Neural progenitor cell (in vitro differentiated cells): ENCODE data around the gene MIS18A. TPM values are rescaled to one million over a fixed set of nuclear protein-coding genes. Genes with fewer than 3 reads are reported as not detected.

Experiments used
- DNase-seq: peaks from one replicate; pipeline ENCODE4 v3.0.0-alpha.2; 2016; ENCODE audit warnings: low spot score
- H2AFZ ChIP-seq: fragments of 200-600 bp; sonication (generic); replicated peaks from 2 replicates; pipeline ENCODE4 v1.6.1; 2016; ENCODE audit warnings: antibody characterized with exemption
- H3F3A ChIP-seq: fragments of 200-600 bp; sonication (generic); 2 replicates; pipeline ENCODE4 v1.6.1; 2016; ENCODE audit warnings: antibody characterized with exemption, low read depth
- H3K27ac ChIP-seq: fragments of 200-600 bp; sonication (generic); 2 replicates; pipeline ENCODE4 v1.5.1; 2016; ENCODE audit warnings: mild to moderate bottlenecking
- H3K27me3 ChIP-seq: fragments of 200-600 bp; sonication (generic); 2 replicates; pipeline ENCODE4 v1.6.1; 2016; ENCODE audit warnings: mild to moderate bottlenecking, moderate library complexity
- H3K36me3 ChIP-seq: fragments of 200-600 bp; sonication (generic); 2 replicates; pipeline ENCODE4 v1.5.1; 2016
- H3K4me1 ChIP-seq: fragments of 200-600 bp; sonication (generic); 2 replicates; pipeline ENCODE4 v1.6.1; 2016; ENCODE audit warnings: mixed run types
- H3K4me2 ChIP-seq: fragments of 200-600 bp; sonication (generic); 2 replicates; pipeline ENCODE4 v1.6.1; 2016
- H3K4me3 ChIP-seq: fragments of 200-600 bp; sonication (generic); 2 replicates; pipeline ENCODE4 v1.5.1; 2016
- H3K79me2 ChIP-seq: fragments of 200-600 bp; sonication (generic); 2 replicates; pipeline ENCODE4 v1.6.1; 2016; ENCODE audit warnings: low read depth
- H3K9ac ChIP-seq: fragments of 200-600 bp; sonication (generic); 2 replicates; pipeline ENCODE4 v1.6.1; 2016
- H3K9me3 ChIP-seq: fragments of 200-600 bp; sonication (generic); 2 replicates; pipeline ENCODE4 v1.5.1; 2016; ENCODE audit warnings: low read depth
- H4K20me1 ChIP-seq: fragments of 200-600 bp; sonication (generic); 2 replicates; pipeline ENCODE4 v1.6.1; 2016; ENCODE audit warnings: low read depth
- H3K27ac Mint-ChIP-seq: 3 replicates; pipeline ENCODE4 v1.8.0; 2021; ENCODE audit warnings: mixed read lengths
- H3K27me3 Mint-ChIP-seq: 2 replicates; pipeline ENCODE4 v1.8.0; 2022; ENCODE audit warnings: low read depth, mild to moderate bottlenecking, inconsistent platforms, moderate library complexity, mixed read lengths; ENCODE audit not compliant: insufficient read depth
- H3K36me3 Mint-ChIP-seq: 3 replicates; pipeline ENCODE4 v1.8.0; 2021; ENCODE audit warnings: mixed read lengths
- H3K4me1 Mint-ChIP-seq: 3 replicates; pipeline ENCODE4 v1.8.0; 2021; ENCODE audit warnings: mixed read lengths
- H3K4me3 Mint-ChIP-seq: 3 replicates; pipeline ENCODE4 v1.8.0; 2021; ENCODE audit warnings: mild to moderate bottlenecking, moderate library complexity, mixed read lengths
- H3K9me3 Mint-ChIP-seq: 3 replicates; pipeline ENCODE4 v1.8.0; 2020; ENCODE audit warnings: mixed read lengths
- CTCF ChIP-seq: fragments of 200-600 bp; sonication (generic); IDR thresholded peaks from 2 replicates; pipeline ENCODE4 v1.5.1; 2017; ENCODE audit warnings: antibody characterized with exemption, mild to moderate bottlenecking
- EZH2 ChIP-seq: fragments of 200-600 bp; sonication (generic); IDR thresholded peaks from 2 replicates; pipeline ENCODE4 v1.6.1; 2017; ENCODE audit warnings: antibody characterized with exemption, mild to moderate bottlenecking, moderate library complexity
- EZH2phosphoT487 ChIP-seq: fragments of 200-600 bp; sonication (generic); IDR thresholded peaks from 2 replicates; pipeline ENCODE4 v1.6.1; 2017; ENCODE audit warnings: antibody characterized with exemption
- total RNA-seq: library from RNA; depleted of rRNA; stranded (reverse); fragments of >200 nt; gene quantifications from 2 replicates; pipeline ENCODE4 v1.2.3, GENCODE V29; 2015; ENCODE audit warnings: low replicate concordance

Gene MIS18A
- total RNA-seq, 1 donor from 2014 or later = 64.0 TPM

DNA sequence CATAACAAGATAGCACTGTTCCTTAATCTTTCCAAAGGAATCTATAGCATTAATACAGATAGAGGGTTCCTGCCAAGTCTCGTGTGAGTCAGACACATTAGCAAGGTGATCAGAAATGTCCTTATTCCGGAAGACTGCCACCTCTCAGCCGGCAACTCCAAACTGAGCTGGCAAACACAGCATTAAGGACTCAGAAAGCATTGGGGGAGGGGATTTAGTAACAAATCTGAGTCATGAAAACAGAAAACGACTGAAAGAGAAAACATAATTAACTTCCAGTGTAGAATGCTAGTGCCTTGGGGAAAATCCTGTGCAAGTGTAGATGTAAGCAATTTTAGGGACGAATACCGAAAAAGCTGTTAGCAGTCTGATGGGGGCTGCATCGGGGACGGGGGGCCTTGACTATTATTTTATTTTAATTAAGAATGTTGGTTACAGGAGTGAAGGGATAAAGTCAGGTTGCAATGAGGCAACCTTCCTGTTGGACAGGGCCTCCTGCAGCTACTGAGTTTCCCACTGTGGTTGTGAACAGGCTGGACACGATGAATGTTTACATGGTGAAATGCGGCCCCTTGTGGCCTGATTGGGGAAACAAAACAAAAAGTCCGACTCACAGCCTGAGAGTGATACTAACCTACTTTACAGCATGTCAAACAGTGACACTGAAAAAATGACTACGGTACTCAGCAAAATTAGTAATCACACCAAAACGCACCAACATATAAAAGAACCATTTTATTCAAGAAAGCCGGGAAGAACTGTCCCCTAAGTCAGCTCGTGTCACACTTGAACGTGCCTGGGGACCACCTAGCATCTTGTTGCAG, 20.7 kb downstream of the MIS18A start:
- peak overlapping the region; percentile 86 for H3K27ac Mint-ChIP-seq

GRCh38 chr21:32256873-32257620, 21.8 kb downstream of the MIS18A start:
- peaks cover 2% of the 10 kb centered on the region for H3K27me3 Mint-ChIP-seq
- no peak overlapping the region for H3K4me2 ChIP-seq
- H3K4me3 Mint-ChIP-seq = no peak overlapping the region
- no peaks in the 10 kb centered on the region for H3K9me3 ChIP-seq
- TF ChIP-seq EZH2 = no peak
- TF ChIP-seq EZH2phosphoT487 = no peak
- TF ChIP-seq CTCF = no peak
- no peaks in the 10 kb centered on the region for H3F3A ChIP-seq
- H3K36me3 Mint-ChIP-seq = no peaks in the 10 kb centered on the region
- no peaks in the 10 kb centered on the region for H3K36me3 ChIP-seq
- no peak overlapping the region for H2AFZ ChIP-seq
- no peak overlapping the region for H3K4me3 ChIP-seq
- H3K9me3 Mint-ChIP-seq = no peaks in the 10 kb centered on the region
- no peak for DNase-seq
- peaks cover 25% of the 10 kb centered on the region for H3K4me1 Mint-ChIP-seq
- H3K27me3 ChIP-seq = no peaks in the 10 kb centered on the region
- no peaks in the 10 kb centered on the region for H4K20me1 ChIP-seq
- H3K27ac ChIP-seq = no peak overlapping the region
- no peak overlapping the region for H3K9ac ChIP-seq
- no peaks in the 10 kb centered on the region for H3K79me2 ChIP-seq
- peak overlapping the region; percentile 23 for H3K27ac Mint-ChIP-seq
- peaks cover 4% of the 10 kb centered on the region for H3K4me1 ChIP-seq

More for the DNA sequence above, 20.7 kb downstream of the MIS18A start:
- no peaks in the 10 kb centered on the region for H3K9me3 Mint-ChIP-seq
- Histone ChIP-seq H3K9ac (no peak overlapping the region), H3K4me2 (no peak overlapping the region), H3K79me2 (no peaks in the 10 kb centered on the region), H3K4me1 (peaks cover 4% of the 10 kb centered on the region), H4K20me1 (no peaks in the 10 kb centered on the region), H3K4me3 (no peak overlapping the region), H2AFZ (no peak overlapping the region), H3K27me3 (no peaks in the 10 kb centered on the region), H3K9me3 (no peaks in the 10 kb centered on the region), H3K27ac (no peak overlapping the region), H3F3A (no peaks in the 10 kb centered on the region), H3K36me3 (no peaks in the 10 kb centered on the region)
- peak; percentile 90 for TF ChIP-seq CTCF
- TF ChIP-seq EZH2 = no peak
- TF ChIP-seq EZH2phosphoT487 = no peak
- H3K27me3 Mint-ChIP-seq = peaks cover 2% of the 10 kb centered on the region
- DNase-seq = peak; percentile 88
- H3K36me3 Mint-ChIP-seq = no peaks in the 10 kb centered on the region
- no peak overlapping the region for H3K4me3 Mint-ChIP-seq
- peaks cover 25% of the 10 kb centered on the region for H3K4me1 Mint-ChIP-seq

- Histone ChIP-seq H3K9ac (no peak overlapping the region), H2AFZ (no peak overlapping the region)
Measured at GRCh38 chr21:32256251-32256650, 22.6 kb downstream of the MIS18A start.

More at GRCh38 chr21:32256251-32256650, 22.6 kb downstream of the MIS18A start:
- Histone ChIP-seq H3K4me3 (no peak overlapping the region), H4K20me1 (no peaks in the 10 kb centered on the region), H3K79me2 (no peaks in the 10 kb centered on the region), H3K27ac (no peak overlapping the region), H3K27me3 (no peaks in the 10 kb centered on the region), H3K4me1 (peaks cover 4% of the 10 kb centered on the region), H3K4me2 (no peak overlapping the region), H3K36me3 (no peaks in the 10 kb centered on the region), H3F3A (no peaks in the 10 kb centered on the region), H3K9me3 (no peaks in the 10 kb centered on the region)
- no peaks in the 10 kb centered on the region for H3K36me3 Mint-ChIP-seq
- no peak for TF ChIP-seq EZH2phosphoT487
- no peak for TF ChIP-seq CTCF
- TF ChIP-seq EZH2 = no peak
- no peak overlapping the region for H3K4me3 Mint-ChIP-seq
- peaks cover 25% of the 10 kb centered on the region for H3K4me1 Mint-ChIP-seq
- peak overlapping the region; percentile 23 for H3K27ac Mint-ChIP-seq
- H3K9me3 Mint-ChIP-seq = peaks cover 2% of the 10 kb centered on the region
- peaks cover 3% of the 10 kb centered on the region for H3K27me3 Mint-ChIP-seq
- no peak for DNase-seq
